NCI-H69 (cell line): ENCODE data around the gene OR56B4.

Experiments
- DNase-seq: peaks from one replicate; lab custom pipeline; 2025; lab: John Stamatoyannopoulos, UW

OR56B4 gene

GRCh38 chr11:6152126-6152525 lies 44.6 kb downstream of the OR56B4 start:
- no peak for DNase-seq

DNA sequence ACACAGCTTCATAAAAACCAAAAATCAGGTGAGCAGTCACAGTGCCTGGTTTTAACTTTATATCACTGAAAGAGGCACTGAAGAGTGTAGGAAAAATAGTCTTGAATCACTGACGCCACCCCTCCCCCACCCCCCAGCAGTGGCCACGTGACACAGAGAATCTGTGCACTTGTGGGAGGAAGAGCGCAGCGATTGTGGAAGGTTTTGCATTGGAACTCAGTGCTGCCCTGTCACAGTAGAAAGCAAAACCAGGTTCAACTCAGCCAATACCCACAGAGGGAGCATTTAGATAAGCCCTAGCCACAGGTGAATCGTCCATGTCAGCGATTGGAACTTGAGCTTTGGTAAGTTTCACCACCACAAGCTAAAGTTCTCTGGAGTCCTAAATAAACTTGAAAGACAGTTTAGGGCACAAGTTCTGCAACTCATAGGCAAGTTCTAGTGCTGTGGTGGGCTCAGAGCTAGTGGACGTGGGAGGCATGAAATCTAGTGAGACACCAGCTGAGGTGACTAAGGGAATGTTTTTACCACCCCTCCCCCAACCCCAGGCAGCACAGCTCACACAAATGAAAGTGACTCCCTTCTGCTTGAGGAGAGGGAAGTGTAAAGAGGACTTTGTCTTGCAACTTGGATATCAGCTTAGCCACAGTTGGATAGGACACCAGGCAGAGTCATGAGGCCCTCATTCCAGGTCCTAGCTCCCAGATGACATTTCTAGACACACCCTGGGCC lies 49.3 kb downstream of the OR56B4 start:
- no peak for DNase-seq
